Midbrain (tissue), 1 donor: ENCODE data around the gene KIF1A.

Experiments
- DNase-seq: peaks from one replicate; lab custom pipeline; 2025; lab: John Stamatoyannopoulos, UW

Gene KIF1A

DNA sequence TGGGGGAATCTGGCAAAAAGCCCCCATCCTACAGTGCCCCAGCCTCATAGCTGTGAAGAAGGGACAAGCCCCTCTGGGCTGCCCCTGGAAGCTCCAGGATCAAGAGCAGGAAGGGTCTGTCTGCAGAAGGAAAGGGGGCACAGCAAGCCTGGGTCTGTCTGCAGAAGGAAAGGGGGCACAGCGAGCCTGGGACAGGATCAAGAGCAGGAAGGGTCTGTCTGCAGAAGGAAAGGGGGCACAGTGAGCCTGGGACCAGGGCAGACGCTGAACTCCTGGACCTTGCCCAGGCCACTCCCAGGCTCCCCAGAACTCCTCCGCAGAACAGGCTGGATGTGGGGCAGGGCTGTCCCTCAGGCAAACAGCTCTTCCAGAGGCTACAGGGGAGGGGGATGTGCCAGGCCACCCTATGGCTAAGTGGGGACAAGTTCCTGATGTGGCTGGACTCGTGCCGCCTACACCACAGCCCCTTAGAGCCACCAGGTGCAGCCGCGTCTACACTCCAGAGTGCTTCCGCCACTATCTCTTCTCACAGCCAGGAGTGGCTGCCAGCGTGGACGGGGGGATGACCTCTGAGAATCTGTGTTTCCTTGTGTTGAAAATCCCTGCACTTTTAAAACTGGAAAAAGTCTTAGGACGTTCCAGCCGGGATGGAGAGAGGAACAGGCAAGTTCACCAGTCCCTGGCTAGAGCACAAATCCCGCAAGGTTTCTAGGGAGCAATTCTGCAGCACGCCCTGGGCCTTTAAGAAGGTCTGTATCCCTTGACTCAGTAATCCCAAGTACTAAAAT, 20.8 kb downstream of the KIF1A start:
- no peak for DNase-seq

DNA sequence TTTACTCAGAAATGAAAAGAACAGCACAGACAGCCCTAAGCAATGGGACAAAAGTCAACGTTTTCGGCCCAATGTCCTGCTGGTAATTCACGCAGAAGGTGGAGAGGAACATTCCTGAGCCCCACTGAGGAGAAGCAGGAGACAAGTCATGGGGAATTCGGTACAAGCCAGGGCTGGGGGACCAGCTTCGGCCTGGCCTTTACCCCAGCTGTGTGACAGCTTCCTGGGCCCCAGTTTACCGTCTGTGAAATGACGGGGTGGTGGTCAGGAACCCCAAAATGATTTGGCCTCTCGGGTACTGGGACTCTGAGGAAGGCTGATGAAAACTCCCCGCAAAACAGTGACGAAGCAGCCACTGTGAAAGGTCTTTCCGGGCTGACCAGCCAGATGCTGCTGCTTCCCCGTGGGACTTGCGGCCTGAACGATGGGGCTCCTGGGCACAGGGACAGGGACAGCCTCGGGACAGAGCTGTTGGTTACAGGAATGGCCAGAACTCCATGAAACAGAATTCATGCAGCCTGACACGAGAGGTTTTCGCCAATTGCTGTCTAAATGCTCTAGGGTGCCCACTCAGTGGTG, 21.6 kb downstream of the KIF1A start:
- no peak for DNase-seq

DNA sequence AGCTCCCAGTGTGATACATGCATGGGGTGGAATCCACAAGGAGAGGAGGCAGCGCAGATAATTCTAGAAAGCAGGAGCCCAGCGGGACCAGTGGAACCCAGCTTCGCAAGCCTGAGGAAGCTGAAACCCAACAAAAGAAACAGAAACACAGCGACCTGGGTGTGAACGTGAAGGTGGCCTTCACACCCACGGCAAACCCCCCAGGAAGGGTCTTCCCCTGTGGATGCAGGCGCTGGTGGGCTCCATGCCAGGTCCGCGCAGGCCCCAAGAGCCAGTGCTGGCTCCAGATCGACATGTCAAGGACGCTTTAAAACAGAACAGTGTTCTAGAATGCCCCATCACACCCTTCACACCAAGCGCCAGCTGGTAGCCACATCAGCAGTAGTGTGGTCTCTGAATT, 22.1 kb downstream of the KIF1A start:
- no peak for DNase-seq

DNA sequence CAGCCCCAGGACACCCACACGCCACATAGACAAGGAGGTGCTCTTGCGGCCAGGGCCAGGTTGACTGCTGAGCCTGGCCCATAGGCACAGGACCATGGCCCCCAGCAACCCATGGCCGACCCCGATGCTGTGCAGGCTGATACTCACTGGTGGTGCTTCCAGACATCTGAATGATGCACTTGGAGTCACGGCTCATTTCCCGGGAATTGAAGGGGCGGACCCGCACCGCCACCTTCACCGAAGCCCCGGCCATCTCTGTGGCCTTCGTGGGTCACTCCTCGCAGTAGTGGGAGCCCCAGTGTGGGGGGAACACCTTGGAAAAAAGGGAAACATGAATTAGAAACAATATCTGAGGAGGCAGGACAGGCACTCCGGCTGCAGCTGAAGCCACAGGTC, 22.5 kb downstream of the KIF1A start:
- DNase-seq, result no peak

DNA sequence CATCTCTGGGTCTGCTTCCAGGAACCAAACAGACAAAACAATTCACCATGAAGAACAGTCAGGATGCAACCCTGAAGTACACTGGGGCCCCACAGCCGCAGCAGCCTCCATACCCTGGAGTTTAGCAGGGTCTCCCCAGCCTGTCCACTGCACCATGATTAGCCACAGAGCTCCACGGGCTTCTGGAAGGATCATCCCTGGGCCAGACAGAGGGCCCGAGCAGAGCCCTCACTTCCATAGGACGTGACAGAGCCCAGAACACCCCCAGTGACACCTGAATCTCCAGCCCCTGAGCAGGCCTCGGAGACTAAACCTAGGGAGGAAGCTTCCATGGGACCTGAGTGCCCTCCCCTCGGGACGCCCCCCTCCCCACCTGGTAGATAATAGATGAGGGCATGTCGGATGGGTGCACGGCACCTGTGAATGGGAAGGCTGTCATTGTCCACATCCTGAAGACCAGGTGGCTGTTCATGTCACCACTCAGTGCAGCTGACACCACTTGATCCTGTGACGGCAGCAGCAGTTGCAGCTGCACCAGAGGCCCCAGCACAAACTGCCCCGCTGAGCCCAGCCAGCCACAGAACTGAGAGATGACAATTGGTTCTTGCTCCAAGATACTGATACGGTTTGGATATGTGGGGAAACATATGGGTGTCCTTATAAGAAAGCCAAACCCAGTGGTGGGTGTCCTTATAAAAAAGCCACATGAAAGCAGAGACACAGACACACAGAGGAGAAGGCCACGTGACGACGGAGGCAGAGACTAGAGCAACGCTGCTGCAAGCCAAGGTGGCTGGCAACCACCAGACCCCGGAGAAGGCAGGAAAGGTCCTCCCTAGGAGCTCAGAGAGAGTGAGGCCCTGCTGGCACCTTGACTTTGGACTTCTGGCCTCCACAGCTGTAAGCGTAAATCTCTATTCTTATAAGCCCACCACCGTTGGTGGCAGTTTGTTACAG, 23.2 kb downstream of the KIF1A start:
- DNase-seq, result no peak

DNA sequence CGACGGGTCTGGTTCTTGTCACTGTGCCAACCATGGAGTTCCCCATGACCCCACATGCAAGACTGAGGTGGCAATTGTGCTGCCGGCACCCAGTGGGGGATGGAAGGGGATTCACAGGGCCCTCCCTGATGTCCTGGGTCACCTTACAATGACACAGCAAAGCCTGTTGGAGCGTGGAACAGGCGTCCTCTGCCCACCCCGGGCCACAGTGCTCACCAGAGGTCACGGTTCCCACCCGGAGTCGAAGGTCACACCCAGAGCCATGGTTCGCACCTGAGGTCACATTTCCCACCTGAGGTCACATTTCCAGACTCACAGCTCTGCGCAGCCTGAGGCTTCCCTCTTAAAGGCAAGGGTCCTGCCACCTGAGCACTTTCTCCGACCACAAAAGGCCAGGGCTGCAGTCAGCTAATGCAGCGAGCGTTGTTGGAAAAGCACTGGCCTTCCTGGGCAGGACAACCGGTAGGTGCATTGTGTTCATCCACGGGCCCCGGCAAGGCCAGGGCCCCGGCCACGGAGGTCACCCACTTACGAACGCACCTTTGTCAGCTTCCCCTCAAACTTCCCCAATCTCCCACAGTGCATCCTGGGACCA, 24.0 kb downstream of the KIF1A start:
- no peak for DNase-seq

DNA sequence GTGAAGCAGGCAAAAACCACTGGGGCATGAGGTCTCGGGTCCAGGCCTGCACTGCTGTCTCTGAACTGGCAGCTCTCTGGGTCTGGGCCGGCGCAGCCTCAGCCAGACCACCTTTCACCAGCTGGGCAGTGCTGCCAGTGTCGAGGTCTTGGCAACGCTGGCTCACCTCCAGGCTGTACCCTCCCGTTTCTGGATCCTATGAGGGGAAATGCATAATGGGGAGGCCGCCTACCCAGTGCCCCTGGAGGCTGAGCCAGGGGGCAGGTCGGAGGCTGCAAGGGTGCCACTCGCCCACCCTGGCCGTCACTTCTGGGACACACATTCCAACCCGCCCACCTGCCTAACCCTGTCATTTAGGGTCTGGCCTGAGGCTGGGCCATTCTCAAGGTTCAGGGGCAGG, 24.6 kb downstream of the KIF1A start:
- DNase-seq, result no peak

DNA sequence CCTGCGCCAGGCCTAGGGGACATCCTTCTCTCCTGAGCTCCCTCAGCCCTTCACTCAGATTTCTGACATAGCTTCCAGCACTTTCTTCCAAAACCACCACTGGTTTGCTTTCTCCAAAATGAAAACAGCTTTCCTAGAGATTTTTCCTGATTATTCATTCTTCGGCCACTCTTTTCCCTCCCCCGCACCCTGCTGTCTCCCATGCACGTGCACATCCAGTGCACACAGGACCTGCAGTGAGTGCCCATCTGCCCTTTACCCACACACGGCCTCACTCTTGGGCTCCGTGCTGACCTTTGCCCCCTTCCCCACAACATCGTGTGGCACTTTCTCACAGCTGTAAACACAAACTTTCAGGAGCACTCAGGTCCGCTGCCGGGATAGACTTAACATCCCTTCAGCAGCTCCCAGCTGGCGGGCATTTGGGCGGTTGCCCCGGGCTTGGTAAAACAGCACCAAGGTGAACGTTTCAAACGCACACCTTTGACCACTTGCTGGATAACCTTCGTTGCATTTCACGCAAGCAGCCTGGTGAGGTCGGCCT, 25.8 kb downstream of the KIF1A start:
- DNase-seq, result no peak

DNA sequence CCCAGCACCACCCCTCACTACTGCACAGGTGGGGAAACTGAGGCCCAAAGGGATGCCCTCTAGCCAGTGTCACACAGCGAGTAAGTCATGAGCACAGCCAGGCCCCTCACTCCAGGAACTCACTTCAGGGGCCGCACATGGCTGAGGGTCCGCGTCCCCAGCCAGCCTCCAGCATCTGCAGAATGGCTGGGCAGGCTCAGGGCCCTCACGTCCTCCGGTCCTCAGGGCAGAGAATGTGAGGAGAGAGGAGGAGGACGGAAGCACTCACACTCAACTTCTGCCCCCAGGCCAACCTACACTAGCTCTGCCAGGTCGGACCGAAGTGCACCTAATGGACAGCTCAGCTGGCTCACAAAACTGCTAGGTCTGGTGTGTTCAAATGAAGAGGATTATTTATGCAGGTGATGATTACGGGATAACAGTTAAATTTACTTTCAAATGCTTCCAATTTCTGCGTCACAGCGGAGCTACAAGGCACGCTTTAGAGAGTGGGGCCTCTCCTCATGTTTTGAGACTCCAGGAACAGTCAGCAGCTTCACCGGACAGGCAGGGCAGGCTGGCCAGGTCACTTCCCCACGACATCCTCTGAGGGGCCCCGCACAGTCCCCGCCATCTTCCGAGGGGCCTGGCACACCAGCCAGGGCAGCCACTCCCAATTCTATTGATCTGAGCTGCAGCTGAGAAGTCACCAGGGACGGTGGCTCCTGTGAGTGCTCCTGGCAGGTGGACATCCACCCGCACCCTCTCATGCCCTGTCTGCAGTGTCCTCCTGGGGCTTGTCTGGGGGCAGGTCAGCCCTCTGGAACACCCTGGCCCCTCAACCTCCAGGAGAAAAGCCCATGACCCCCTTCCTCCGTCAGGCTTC, 26.5 kb downstream of the KIF1A start:
- DNase-seq, result no peak

DNA sequence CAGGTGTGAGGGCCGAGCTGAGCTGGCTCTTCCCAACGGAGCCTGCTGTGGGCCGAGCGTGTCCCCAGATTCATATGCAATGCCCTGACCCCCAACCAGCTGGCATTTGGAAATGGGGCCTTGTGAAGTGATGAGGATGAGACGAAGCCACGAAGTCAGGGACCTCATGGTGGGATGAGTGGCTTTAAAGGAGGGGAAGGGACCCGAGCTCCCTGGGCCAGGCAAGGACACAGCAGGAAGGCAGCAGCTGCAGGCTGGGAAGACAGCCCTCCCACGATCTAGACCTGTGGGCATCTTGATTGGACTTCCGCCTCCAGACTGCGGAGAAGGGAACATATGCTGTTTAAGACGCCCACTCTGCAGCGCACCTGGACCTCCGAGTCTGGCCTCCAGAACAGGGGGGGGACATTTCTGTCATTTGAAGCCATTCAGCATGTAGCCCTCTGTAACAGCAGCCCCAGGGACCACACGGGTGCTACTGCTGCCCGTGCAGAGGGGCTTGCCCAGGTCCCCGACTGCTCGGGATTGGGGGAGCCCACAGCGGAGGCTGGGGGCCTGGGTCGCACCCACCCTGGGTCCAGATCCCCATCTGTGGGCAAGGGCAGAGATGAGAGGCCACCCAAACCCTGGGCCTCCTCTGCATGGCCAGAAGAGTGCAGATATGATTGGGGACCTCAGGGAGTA, 27.2 kb downstream of the KIF1A start:
- no peak for DNase-seq

DNA sequence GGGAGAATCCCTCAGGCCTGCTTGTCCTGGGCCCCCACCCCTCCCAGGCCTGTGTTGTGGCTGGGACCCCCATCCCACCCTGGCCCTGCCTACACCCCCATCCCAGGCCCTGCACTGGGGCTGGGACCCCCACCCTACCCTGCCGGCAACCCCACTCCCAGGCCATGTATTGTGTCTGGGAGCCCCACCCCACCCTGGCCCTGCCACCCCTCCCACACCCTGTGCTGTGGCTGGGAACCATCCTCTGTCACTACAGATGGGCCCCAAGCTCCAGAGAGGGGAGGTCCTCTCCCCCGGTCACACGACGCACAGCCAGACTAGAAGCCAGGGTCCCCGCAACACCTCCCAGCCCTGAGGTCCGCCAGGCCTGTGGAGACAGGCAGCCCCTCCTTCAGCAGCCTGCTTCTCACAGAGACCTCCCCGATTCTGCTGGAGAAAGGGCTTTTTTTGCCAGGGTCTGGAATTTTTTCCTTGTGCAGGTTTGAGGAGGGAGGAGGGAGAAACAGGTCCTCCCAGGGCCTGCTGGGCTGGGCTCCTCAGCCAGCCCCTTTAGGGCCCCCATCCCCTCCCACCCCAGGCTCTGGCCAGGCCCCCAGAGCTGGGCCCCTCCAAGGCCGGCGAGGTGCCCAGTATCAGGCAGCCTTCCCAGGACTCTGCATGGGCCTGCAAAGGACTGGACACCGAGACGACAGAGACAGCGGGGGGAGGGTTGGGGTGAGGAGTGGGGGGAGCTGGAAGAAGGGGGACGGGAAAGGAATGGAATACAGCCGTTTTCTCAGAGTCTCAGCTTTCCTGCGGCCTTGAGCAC, 28.0 kb downstream of the KIF1A start:
- peak; percentile 72 for DNase-seq

DNA sequence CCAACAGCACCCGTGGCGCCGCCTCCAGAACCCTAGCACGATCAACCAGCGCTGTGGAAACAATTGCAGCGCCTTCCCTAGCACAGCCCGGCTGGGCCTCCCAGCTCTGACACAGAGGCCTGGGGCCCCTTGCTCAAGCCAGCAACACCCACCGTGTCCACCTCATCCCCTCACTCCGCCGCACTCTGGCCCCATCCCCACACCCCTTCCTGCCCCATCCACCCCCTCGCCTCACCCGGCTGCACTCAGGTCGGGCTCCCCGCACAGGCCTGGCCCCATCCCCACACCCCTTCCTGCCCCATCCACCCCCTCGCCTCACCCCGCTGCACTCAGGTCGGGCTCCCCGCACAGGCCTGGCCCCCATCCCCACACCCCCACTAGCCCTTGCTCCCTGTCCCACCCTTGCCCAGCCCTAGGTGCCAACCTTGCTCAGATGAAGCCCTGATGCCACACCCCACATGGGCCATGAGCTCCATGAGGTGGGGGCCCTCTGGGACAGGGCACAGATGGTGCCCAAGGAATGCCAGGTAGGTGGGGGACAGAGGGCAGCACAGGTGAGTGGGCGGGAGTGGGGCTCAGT, 28.7 kb downstream of the KIF1A start:
- DNase-seq, result no peak

DNA sequence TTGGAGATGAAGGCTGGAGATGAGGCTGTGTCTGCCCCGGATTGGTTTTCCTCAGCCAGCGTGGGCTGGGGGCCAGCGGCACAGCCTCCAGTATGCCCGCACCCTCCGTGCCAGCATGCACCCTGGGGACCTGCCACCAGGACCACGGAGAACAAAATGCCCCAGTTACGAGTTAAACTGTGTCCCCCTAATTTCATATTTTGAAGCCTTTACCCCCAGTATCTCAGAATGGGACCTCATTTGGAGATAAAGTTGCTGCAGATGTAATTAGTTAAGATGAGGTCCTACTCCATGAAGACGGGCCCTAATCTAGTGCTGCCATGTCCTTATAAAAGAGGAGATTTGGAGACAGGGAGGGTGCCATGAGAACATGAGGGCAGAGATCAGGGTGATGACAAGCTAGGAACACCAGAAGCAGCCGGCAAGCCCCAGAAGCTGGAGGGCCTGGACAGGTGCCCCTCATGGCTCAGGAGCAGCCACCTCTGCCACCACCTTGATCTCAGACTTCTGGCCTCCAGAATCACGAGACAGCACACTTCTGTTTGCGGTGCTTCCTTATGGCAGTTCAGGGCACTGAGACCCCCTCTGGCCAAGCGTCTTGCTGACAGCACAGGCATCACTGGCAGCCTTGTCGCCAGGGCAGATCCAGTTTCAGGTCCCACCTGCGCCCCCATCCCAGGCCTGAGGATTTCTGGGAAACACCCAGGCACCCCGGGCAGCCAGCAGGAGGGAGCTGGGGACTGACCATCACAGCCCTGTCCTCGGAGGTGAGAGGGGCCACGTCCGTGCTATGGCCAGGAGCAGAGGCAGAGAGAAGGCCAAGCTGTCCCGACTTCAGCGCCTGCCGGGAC, 29.4 kb downstream of the KIF1A start:
- no peak for DNase-seq

DNA sequence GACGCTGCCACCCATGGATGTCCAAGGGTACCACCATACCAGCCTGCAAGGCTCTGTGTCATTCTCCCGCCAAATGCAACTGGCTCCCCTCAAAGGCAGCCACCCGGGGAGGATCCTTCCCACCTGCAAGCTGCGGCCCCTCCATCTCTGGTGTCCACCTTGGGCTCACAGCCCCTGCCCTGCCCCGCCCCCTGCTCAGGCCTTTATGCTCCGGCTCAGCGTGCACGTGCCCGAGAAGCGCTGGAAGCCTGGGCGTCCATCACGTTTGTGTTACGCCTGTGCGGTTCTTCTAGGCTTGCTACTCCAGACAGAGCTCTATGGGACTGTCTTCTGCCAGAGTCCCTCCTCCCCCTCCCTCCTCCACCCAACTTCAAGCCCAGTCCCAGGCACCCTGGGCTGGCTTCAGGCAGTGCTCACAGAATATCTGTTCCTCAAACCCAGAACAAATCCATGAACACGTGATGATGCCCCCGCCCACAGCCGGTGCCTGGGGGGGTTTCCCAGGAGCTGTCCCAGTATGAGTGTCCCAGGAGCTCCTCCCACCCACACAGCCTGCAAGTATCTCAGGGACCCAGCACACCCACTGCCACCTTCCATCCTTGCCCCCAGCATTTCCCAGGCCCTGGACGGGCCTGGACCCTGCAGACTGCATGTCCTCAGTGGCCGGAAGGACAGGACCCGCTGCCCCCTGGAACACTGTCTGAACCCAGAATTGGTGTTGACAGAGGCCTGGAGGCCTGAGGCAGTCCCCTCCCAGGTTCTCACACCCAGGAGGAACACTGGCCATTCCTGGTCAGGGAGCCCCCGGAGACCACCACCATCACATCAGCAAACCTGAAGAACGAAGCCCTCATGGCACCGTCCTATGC, 30.3 kb downstream of the KIF1A start:
- no peak for DNase-seq

DNA sequence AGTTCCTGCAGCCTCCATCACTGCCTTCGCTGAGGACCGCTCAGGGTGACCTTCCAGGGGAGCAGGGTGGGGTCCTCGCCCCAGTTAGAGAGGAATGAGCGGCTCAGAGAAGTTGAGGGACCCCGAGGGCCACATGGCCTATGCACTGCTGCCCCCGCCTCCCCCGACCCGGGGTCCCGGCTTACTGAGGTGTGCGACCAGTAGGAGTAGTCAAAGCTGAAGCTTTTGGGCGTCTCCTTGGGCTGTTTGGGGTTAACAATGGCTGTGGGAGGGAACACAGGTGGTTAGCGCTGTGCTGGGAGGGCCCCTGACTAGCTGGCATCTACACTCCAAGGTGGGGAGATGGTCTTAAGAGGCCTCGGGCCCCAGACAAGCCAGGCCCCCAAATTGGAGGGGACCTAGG, 31.0 kb downstream of the KIF1A start:
- no peak for DNase-seq

DNA sequence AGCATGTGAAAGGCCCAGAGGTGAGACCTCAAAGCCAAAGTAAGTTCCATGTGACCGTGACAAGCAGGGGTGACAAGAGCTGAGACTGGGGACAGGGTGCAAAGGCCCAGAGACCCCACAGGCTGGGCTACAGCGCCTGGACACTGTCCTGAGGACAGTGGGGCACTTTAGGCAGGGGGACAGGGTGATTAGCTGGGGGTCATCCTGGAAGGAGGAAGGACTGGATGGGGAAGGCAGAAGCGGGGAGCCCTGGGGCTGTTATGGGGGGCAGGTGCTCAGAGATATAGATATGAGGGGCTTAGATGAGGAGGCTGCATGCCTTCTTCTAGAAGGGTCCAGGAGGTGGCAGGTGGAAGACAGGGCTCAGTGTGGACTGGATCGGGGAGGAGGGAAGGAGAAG, 31.5 kb downstream of the KIF1A start:
- DNase-seq, result no peak
